Calu3 (cell line): ENCODE results near the gene ITGA11. TPM values are rescaled to one million over a fixed set of nuclear protein-coding genes. Genes with fewer than 3 reads are reported as not detected.

Source experiments
- Bru-seq: library from RNA; stranded (reverse); fragments of 400-500 nt; gene quantifications from one replicate; lab custom pipeline; 2021; lab: Mats Ljungman, UMichigan
- BruChase-seq, 2 experiments: library from RNA; stranded (reverse); fragments of 400-500 nt; gene quantifications; one replicate each; lab custom pipeline; 2021; lab: Mats Ljungman, UMichigan
- BruUV-seq: library from RNA; stranded (reverse); fragments of 400-500 nt; replicated peaks from 2 replicates; lab custom pipeline; 2021; lab: Mats Ljungman, UMichigan
- CTCF ChIA-PET: fragments of 300-600 bp; sonication (Branson Sonifier 250); formaldehyde crosslinking; loops from one replicate; lab custom pipeline; 2022; ENCODE audit warnings: antibody characterized with exemption; lab: Charles Lee
- DNase-seq: peaks from one replicate; pipeline ENCODE4 v3.0.0; 2022
- H3K27ac Mint-ChIP-seq: one replicate; pipeline ENCODE4 v1.8.0; 2022; ENCODE audit warnings: mixed read lengths; ENCODE audit not compliant: unreplicated experiment
- H3K27me3 Mint-ChIP-seq: one replicate; pipeline ENCODE4 v1.8.0; 2022; ENCODE audit warnings: mixed read lengths; ENCODE audit not compliant: unreplicated experiment
- H3K36me3 Mint-ChIP-seq: one replicate; pipeline ENCODE4 v1.8.0; 2022; ENCODE audit warnings: mild to moderate bottlenecking, moderate library complexity, mixed read lengths; ENCODE audit not compliant: insufficient read depth, unreplicated experiment
- H3K4me1 Mint-ChIP-seq: one replicate; pipeline ENCODE4 v1.8.0; 2022; ENCODE audit warnings: mild to moderate bottlenecking, low read depth, mixed read lengths; ENCODE audit not compliant: unreplicated experiment
- H3K4me3 Mint-ChIP-seq: one replicate; pipeline ENCODE4 v1.8.0; 2022; ENCODE audit warnings: mild to moderate bottlenecking, low read depth, moderate library complexity, mixed read lengths; ENCODE audit not compliant: unreplicated experiment
- H3K9me3 Mint-ChIP-seq: one replicate; pipeline ENCODE4 v1.8.0; 2022; ENCODE audit warnings: low read depth, mixed read lengths; ENCODE audit not compliant: unreplicated experiment
- CTCF ChIP-seq: fragments of 200-600 bp; IDR thresholded peaks from one replicate; pipeline ENCODE4 v1.8.0; 2022; ENCODE audit warnings: antibody characterized with exemption; ENCODE audit not compliant: unreplicated experiment
- intact Hi-C: fragments of 100-400 bp; cut with micrococcal nuclease; formaldehyde crosslinking; loops from one replicate; pipeline ENCODE4 v1.10.0; 2022; ENCODE audit not compliant: unreplicated experiment
- long read RNA-seq: library from polyadenylated mRNA; stranded (forward); transcript quantifications from one replicate; pipeline ENCODE4 v2.0.0, GENCODE V29; 2022
- total RNA-seq: library from RNA; stranded (reverse); gene quantifications from 2 replicates; pipeline ENCODE4 v1.2.3, GENCODE V29; 2022

The ITGA11 gene
- total RNA-seq: not detected in 2 replicates
- Bru-seq, nascent RNA: percentile 1 among the genes with signal in this experiment
- percentile 3 among the genes with signal in this experiment for BruChase-seq, experiment 1, labeled RNA remaining after a 6-hour chase
- BruChase-seq, experiment 2, labeled RNA remaining after a 2-hour chase: not detected
- long read RNA-seq: 0 reads

- no TSS peak for BruUV-seq
- DNase-seq: peak; percentile 60
- no peaks in the 10 kb centered on the region for H3K9me3 Mint-ChIP-seq
- H3K4me1 Mint-ChIP-seq: peaks cover 6% of the 10 kb centered on the region
- no peaks in the 10 kb centered on the region for H3K36me3 Mint-ChIP-seq
- CTCF ChIA-PET: interaction anchor here (0.6 kb wide), 1 partner anchor 20 kb away, joined by 3 read pairs; no protein-coding TSS in a partner anchor
- peak within 1 kb of the TSS; percentile 47 for H3K4me3 Mint-ChIP-seq
- intact Hi-C loops: no loop called here
- H3K27ac Mint-ChIP-seq: no peak within 1 kb of the TSS
- TF ChIP-seq CTCF: no peak
- H3K27me3 Mint-ChIP-seq: peaks cover 96% of the 10 kb centered on the region
These were observed at the start of gene ITGA11 for GRCh38 chr15:68431792-68432401. Gene ITGA11 (minus strand): TSS chr15:68432163. CDS start chr15:68432066, 97 bp downstream.

- no peak for TF ChIP-seq CTCF
- no peaks in the 10 kb centered on the region for H3K36me3 Mint-ChIP-seq
- H3K4me1 Mint-ChIP-seq: no peaks in the 10 kb centered on the region
- H3K27me3 Mint-ChIP-seq: peaks cover 100% of the 10 kb centered on the region
- no peak for DNase-seq
- intact Hi-C loops: no loop called here
- CTCF ChIA-PET: no interaction called here
- no TSS peak for BruUV-seq
- no peaks in the 10 kb centered on the region for H3K9me3 Mint-ChIP-seq
- no peak overlapping the region for H3K27ac Mint-ChIP-seq
- no peak overlapping the region for H3K4me3 Mint-ChIP-seq
These were observed 49.4 kb upstream of the ITGA11 start for GRCh38 chr15:68481321-68481720.

GRCh38 chr15:68480296-68480695 lies 48.3 kb upstream of the ITGA11 start:
- Mint-ChIP-seq H3K27me3 (peaks cover 100% of the 10 kb centered on the region), H3K9me3 (no peaks in the 10 kb centered on the region), H3K4me3 (no peak overlapping the region), H3K36me3 (no peaks in the 10 kb centered on the region), H3K27ac (no peak overlapping the region), H3K4me1 (no peaks in the 10 kb centered on the region)
- TF ChIP-seq CTCF: no peak
- CTCF ChIA-PET: no interaction called here
- no TSS peak for BruUV-seq
- intact Hi-C loops: no loop called here
- DNase-seq: no peak

GRCh38 chr15:68479870-68480269 lies 47.9 kb upstream of the ITGA11 start:
- Mint-ChIP-seq H3K27me3 (peaks cover 100% of the 10 kb centered on the region), H3K36me3 (no peaks in the 10 kb centered on the region), H3K9me3 (no peaks in the 10 kb centered on the region), H3K4me3 (no peak overlapping the region), H3K27ac (no peak overlapping the region), H3K4me1 (no peaks in the 10 kb centered on the region)
- DNase-seq: no peak
- intact Hi-C loops: no loop called here
- TF ChIP-seq CTCF: no peak
- BruUV-seq: no TSS peak
- CTCF ChIA-PET: no interaction called here
